Fibroblast of lung (primary cell): Measurements from ENCODE around the gene ATXN7L1. TPM values are rescaled to one million over a fixed set of nuclear protein-coding genes. Genes with fewer than 3 reads are reported as not detected.

Source experiments
- DNase-seq, 2 donors: peaks; one replicate each; pipeline versions ENCODE4 v3.0.0 to v3.0.0-alpha.2; 2010; ENCODE audit warnings: low read depth in 2 of 2
- H2AFZ ChIP-seq: 2 replicates; pipeline ENCODE4 v1.5.1; 2012; ENCODE audit warnings: low read length, control low read depth, inconsistent platforms
- H3K27ac ChIP-seq: 2 replicates; pipeline ENCODE4 v1.5.1; 2011; ENCODE audit warnings: low read length, control low read depth; ENCODE audit not compliant: insufficient read depth
- H3K27me3 ChIP-seq: 2 replicates; pipeline ENCODE4 v1.5.1; 2011; ENCODE audit warnings: mild to moderate bottlenecking, low read length; ENCODE audit not compliant: control insufficient read depth, insufficient read depth
- H3K36me3 ChIP-seq: 2 replicates; pipeline ENCODE4 v1.5.1; 2011; ENCODE audit warnings: low read length; ENCODE audit not compliant: control insufficient read depth, insufficient read depth
- H3K4me1 ChIP-seq: 2 replicates; pipeline ENCODE4 v1.5.1; 2011; ENCODE audit warnings: low read length; ENCODE audit not compliant: control insufficient read depth, insufficient read depth; ENCODE audit errors: extremely low read depth
- H3K4me2 ChIP-seq: 2 replicates; pipeline ENCODE4 v1.5.1; 2011; ENCODE audit warnings: low read length, control low read depth; ENCODE audit not compliant: insufficient read depth; ENCODE audit errors: extremely low read depth
- H3K4me3 ChIP-seq, 4 experiments: fragments of 200-600 bp in 1 of 4; sonication (generic) in 1 of 4; replicated peaks in 1 of 4; 2 replicates each; pipeline ENCODE4 v1.5.1; 2011 to 2016; ENCODE audit warnings: low read length in 4 of 4, low read depth in 3 of 4, mild to moderate bottlenecking in 3 of 4, control low read depth in 2 of 4, inconsistent platforms in 1 of 4, mixed read lengths in 1 of 4; ENCODE audit not compliant: insufficient read depth in 1 of 4; ENCODE audit errors: control extremely low read depth in 1 of 4
- H3K79me2 ChIP-seq: 2 replicates; pipeline ENCODE4 v1.5.1; 2012; ENCODE audit warnings: mild to moderate bottlenecking, low read length, inconsistent platforms; ENCODE audit not compliant: control insufficient read depth, insufficient read depth
- H3K9ac ChIP-seq: 2 replicates; pipeline ENCODE4 v1.5.1; 2011; ENCODE audit warnings: mild to moderate bottlenecking, low read length, control low read depth; ENCODE audit not compliant: insufficient read depth
- H3K9me3 ChIP-seq: 2 replicates; pipeline ENCODE4 v1.5.1; 2012; ENCODE audit warnings: low read depth, low read length; ENCODE audit not compliant: control insufficient read depth, insufficient read depth
- H4K20me1 ChIP-seq: 2 replicates; pipeline ENCODE4 v1.5.1; 2011; ENCODE audit warnings: low read length; ENCODE audit not compliant: control insufficient read depth, insufficient read depth; ENCODE audit errors: extremely low read depth
- CTCF ChIP-seq, 2 donors: IDR thresholded peaks in 1 of 2; conservative IDR thresholded peaks in 1 of 2; 1 replicate in 1 of 2; 2 replicates in 1 of 2; pipeline ENCODE4 v1.5.1; 2011 to 2012; ENCODE audit warnings: low read length in 2 of 2, control low read depth in 1 of 2, inconsistent platforms in 1 of 2, low read depth in 1 of 2, mild to moderate bottlenecking in 1 of 2
- EZH2 ChIP-seq: IDR thresholded peaks from 2 replicates; pipeline ENCODE4 v1.5.1; 2012; ENCODE audit warnings: low read length, control low read depth, mild to moderate bottlenecking; ENCODE audit errors: missing control alignments
- polyA plus RNA-seq, 2 donors: library from polyadenylated mRNA; depleted of rRNA in 1 of 2; stranded (reverse) in 1 of 2; unstranded in 1 of 2; fragments of >200 nt; gene quantifications; 2 replicates each; pipeline ENCODE4 v1.2.1, GENCODE V29; 2011 to 2012; ENCODE audit warnings: missing spikeins in 1 of 2
- total RNA-seq: library from RNA; depleted of rRNA; stranded (reverse); fragments of >200 nt; gene quantifications from 2 replicates; pipeline ENCODE4 v1.2.1, GENCODE V29; 2014

ATXN7L1 gene
- total and polyA plus RNA-seq, 2 donors (not counting 1 experiment from before 2014, with no cell fraction given): 5.1 to 9.4 TPM

- H3K4me3 ChIP-seq: no peak overlapping the region
- H4K20me1 ChIP-seq: no peaks in the 10 kb centered on the region
- no peak overlapping the region for H2AFZ ChIP-seq
- H3K9ac ChIP-seq: no peak overlapping the region
- DNase-seq: no peak
- H3K27me3 ChIP-seq: no peaks in the 10 kb centered on the region
- H3K27ac ChIP-seq: no peak overlapping the region
- TF ChIP-seq EZH2 (no peak), CTCF (conservative IDR thresholded peaks at IDR 0.05 in 1 of 2, IDR thresholded peaks at IDR 0.05 in 1 of 2; ENCODE audit: low read depth in 1 of 2, low read length in 2 of 2) (no peak)
- no peaks in the 10 kb centered on the region for H3K4me1 ChIP-seq
- no peak overlapping the region for H3K4me2 ChIP-seq
- H3K36me3 ChIP-seq: no peaks in the 10 kb centered on the region
- no peaks in the 10 kb centered on the region for H3K79me2 ChIP-seq
- no peaks in the 10 kb centered on the region for H3K9me3 ChIP-seq
These were observed 241.2 kb downstream of the ATXN7L1 start for GRCh38 chr7:105635197-105635596.

GRCh38 chr7:105625986-105626385 lies 250.4 kb downstream of the ATXN7L1 start:
- no peaks in the 10 kb centered on the region for H3K27me3 ChIP-seq
- no peaks in the 10 kb centered on the region for H3K36me3 ChIP-seq
- H3K9me3 ChIP-seq: no peaks in the 10 kb centered on the region
- DNase-seq: no peak
- H4K20me1 ChIP-seq: no peaks in the 10 kb centered on the region
- H3K4me2 ChIP-seq: no peak overlapping the region
- H3K9ac ChIP-seq: no peak overlapping the region
- TF ChIP-seq EZH2: no peak
- no peaks in the 10 kb centered on the region for H3K4me1 ChIP-seq
- no peak overlapping the region for H2AFZ ChIP-seq
- no peak overlapping the region for H3K27ac ChIP-seq
- H3K4me3 ChIP-seq: no peak overlapping the region
- no peaks in the 10 kb centered on the region for H3K79me2 ChIP-seq

- Histone ChIP-seq H3K4me3 (no peak overlapping the region), H3K27ac (no peak overlapping the region), H3K9me3 (no peaks in the 10 kb centered on the region), H3K79me2 (no peaks in the 10 kb centered on the region), H3K27me3 (no peaks in the 10 kb centered on the region), H3K4me2 (no peak overlapping the region), H2AFZ (no peak overlapping the region), H4K20me1 (no peaks in the 10 kb centered on the region), H3K4me1 (no peaks in the 10 kb centered on the region), H3K36me3 (no peaks in the 10 kb centered on the region), H3K9ac (no peak overlapping the region)
- TF ChIP-seq EZH2: no peak
- no peak for TF ChIP-seq CTCF (conservative IDR thresholded peaks at IDR 0.05 in 1 of 2, IDR thresholded peaks at IDR 0.05 in 1 of 2; ENCODE audit: low read depth in 1 of 2, low read length in 2 of 2)
- no peak for DNase-seq
These were observed 252.5 kb downstream of the ATXN7L1 start for GRCh38 chr7:105623906-105624305.
